Transverse colon (tissue), 4 donors: ENCODE measurements around the gene TFB2M. TPM values are rescaled to one million over a fixed set of nuclear protein-coding genes. Genes with fewer than 3 reads are reported as not detected.

Source experiments
- DNase-seq: peaks from one replicate; pipeline ENCODE4 v3.0.0-alpha.2; 2019
- H3K27ac ChIP-seq, 4 donors: fragments of 200-600 bp; sonication (generic); 2 replicates each; pipeline ENCODE4 v1.5.1; 2016 to 2018; ENCODE audit warnings: inconsistent platforms in 4 of 4
- H3K27me3 ChIP-seq: fragments of 200-600 bp; sonication (generic); 2 replicates; pipeline ENCODE4 v1.5.1; 2017; ENCODE audit warnings: inconsistent platforms
- H3K36me3 ChIP-seq, 4 donors: fragments of 200-600 bp; sonication (generic); 2 replicates each; pipeline ENCODE4 v1.5.1; 2017 to 2019; ENCODE audit warnings: inconsistent platforms in 4 of 4
- H3K4me1 ChIP-seq, 4 donors: fragments of 200-600 bp; sonication (generic); 2 replicates each; pipeline ENCODE4 v1.5.1; 2017 to 2020; ENCODE audit warnings: inconsistent platforms in 4 of 4
- H3K4me3 ChIP-seq, 4 donors: fragments of 200-600 bp; sonication (generic); 1 replicate in 1 of 4; 2 replicates in 3 of 4; pipeline versions ENCODE4 v1.5.1 to v1.6.1; 2017 to 2019; ENCODE audit warnings: inconsistent platforms in 4 of 4
- H3K9me3 ChIP-seq, 2 donors: fragments of 200-600 bp; sonication (generic); 2 replicates each; pipeline ENCODE4 v1.5.1; 2017 to 2019; ENCODE audit warnings: inconsistent platforms in 2 of 2
- CTCF ChIP-seq, 5 experiments: fragments of 200-600 bp in 3 of 5; fragments of 450-650 bp in 2 of 5; sonication (generic) in 3 of 5; IDR thresholded peaks; 1 replicate in 2 of 5; 2 replicates in 3 of 5; pipeline ENCODE4 v1.5.1; 2016 to 2017; ENCODE audit warnings: antibody characterized with exemption in 5 of 5, inconsistent platforms in 3 of 5, mild to moderate bottlenecking in 2 of 5, moderate library complexity in 1 of 5
- EP300 ChIP-seq: sonication (generic); formaldehyde crosslinking; IDR thresholded peaks from one replicate; pipeline ENCODE4 v1.6.1; 2017; ENCODE audit warnings: antibody characterized with exemption, low read depth
- POLR2A ChIP-seq: fragments of 450-650 bp; IDR thresholded peaks from one replicate; pipeline ENCODE4 v1.6.1; 2016; ENCODE audit warnings: antibody characterized with exemption, mild to moderate bottlenecking, moderate library complexity
- POLR2AphosphoS5 ChIP-seq, 3 donors: sonication (generic); formaldehyde crosslinking; IDR thresholded peaks; one replicate each; pipeline ENCODE4 v1.6.1; 2016; ENCODE audit warnings: antibody characterized with exemption in 3 of 3
- WGBS, 2 donors: methylation state at CpG; one replicate each; pipeline ENCODE4 v1.1.5; 2018; ENCODE audit warnings: low coverage in 1 of 2; 5-methylcytosine and 5-hydroxymethylcytosine counted together
- in situ Hi-C, 4 donors: fragments of 200-750 bp; cut with MboI; loops; one replicate each; pipeline versions ENCODE4 v1.15.0 to v1.15.1; 2017; ENCODE audit warnings: low sequenced_read_pairs in 3 of 4, low pct_ligation_motif_present in 1 of 4, low pct_unique_long_range_greater_than_20kb in 1 of 4
- intact Hi-C: fragments of 100-400 bp; cut with DNase I; formaldehyde crosslinking; loops from one replicate; pipeline ENCODE4 v1.15.1; 2023; ENCODE audit warnings: low total_unique reads
- total RNA-seq, 4 donors: library from RNA; depleted of rRNA; stranded (reverse); fragments of >200 nt; gene quantifications; one replicate each; pipeline ENCODE4 v1.1.0, GENCODE V29; 2016

The TFB2M gene
- total RNA-seq, 4 donors from 2014 or later = 0.40 to 12.7 (median 5.5) TPM

- H3K27me3 ChIP-seq = no peaks in the 10 kb centered on the region
- H3K4me1 ChIP-seq = no peaks in the 10 kb centered on the region
- intact Hi-C loops = no loop called here
- TF ChIP-seq POLR2A (no peak), CTCF (IDR thresholded peaks at IDR 0.05) (no peak), EP300 (no peak), POLR2AphosphoS5 (IDR thresholded peaks at IDR 0.05) (no peak)
- DNase-seq = no peak
- H3K36me3 ChIP-seq = peaks cover 0 to 60% (median 13%) of the 10 kb centered on the region in 4 donors
- no peak overlapping the region for H3K4me3 ChIP-seq
- in situ Hi-C loops = loop anchor here in 1 of 4 donors (25.0 kb wide), 1 partner anchor 133 kb away; no protein-coding TSS in a partner anchor
- 95 to 98% methylated on average over 8 to 16 of the region's 16 CpGs for WGBS, 2 donors
- no peaks in the 10 kb centered on the region for H3K9me3 ChIP-seq
- H3K27ac ChIP-seq = no peak overlapping the region
These were observed 11.9 kb downstream of the TFB2M start for GRCh38 chr1:246554201-246554600.

- intact Hi-C loops = no loop called here
- Histone ChIP-seq H3K9me3 (no peaks in the 10 kb centered on the region), H3K4me3 (no peak overlapping the region), H3K27me3 (no peaks in the 10 kb centered on the region), H3K27ac (no peak overlapping the region), H3K36me3 (peaks cover 0 to 68% (median 12%) of the 10 kb centered on the region in 4 donors), H3K4me1 (no peaks in the 10 kb centered on the region)
- TF ChIP-seq POLR2AphosphoS5 (IDR thresholded peaks at IDR 0.05) (no peak), CTCF (IDR thresholded peaks at IDR 0.05) (no peak), EP300 (no peak), POLR2A (no peak)
- DNase-seq = no peak
- in situ Hi-C loops = loop anchor here in 1 of 4 donors (25.0 kb wide), 1 partner anchor 135 kb away; no protein-coding TSS in a partner anchor
- 84 to 95% methylated on average over 4 to 6 of the region's 6 CpGs for WGBS, 2 donors
These were observed 14.0 kb downstream of the TFB2M start for GRCh38 chr1:246552110-246552509.

- 62 to 65% methylated on average over 7 to 11 of the region's 11 CpGs for WGBS, 2 donors
- Histone ChIP-seq H3K36me3 (peaks cover 0 to 53% (median 10%) of the 10 kb centered on the region in 4 donors), H3K4me1 (no peaks in the 10 kb centered on the region), H3K27ac (no peak overlapping the region), H3K4me3 (no peak overlapping the region), H3K9me3 (no peaks in the 10 kb centered on the region), H3K27me3 (no peaks in the 10 kb centered on the region)
- no peak for DNase-seq
- TF ChIP-seq CTCF (IDR thresholded peaks at IDR 0.05) = no peak
- no peak for TF ChIP-seq EP300
- TF ChIP-seq POLR2AphosphoS5 (IDR thresholded peaks at IDR 0.05) = no peak
- no peak for TF ChIP-seq POLR2A
- intact Hi-C loops (no loop called here), in situ Hi-C loops (loop anchor here in 1 of 4 donors (25.0 kb wide), 1 partner anchor 137 kb away; no protein-coding TSS in a partner anchor)
These were observed 15.7 kb downstream of the TFB2M start for GRCh38 chr1:246550402-246550801.

- DNase-seq = no peak
- TF ChIP-seq POLR2A (no peak), POLR2AphosphoS5 (IDR thresholded peaks at IDR 0.05) (no peak), EP300 (no peak), CTCF (IDR thresholded peaks at IDR 0.05) (no peak)
- in situ Hi-C loops (loop anchor here in 1 of 4 donors (25.0 kb wide), 1 partner anchor 138 kb away; no protein-coding TSS in a partner anchor), intact Hi-C loops (no loop called here)
- WGBS, 2 donors = 0 to 59% methylated on average over 1 to 4 of the region's 4 CpGs
- H3K4me3 ChIP-seq = no peak overlapping the region
- peaks cover 0 to 53% (median 10%) of the 10 kb centered on the region in 4 donors for H3K36me3 ChIP-seq
- no peaks in the 10 kb centered on the region for H3K4me1 ChIP-seq
- no peaks in the 10 kb centered on the region for H3K27me3 ChIP-seq
- H3K27ac ChIP-seq = no peak overlapping the region
- H3K9me3 ChIP-seq = no peaks in the 10 kb centered on the region
These were observed 16.4 kb downstream of the TFB2M start for GRCh38 chr1:246549665-246550064.
